GM10266 (cell line): Measurements from ENCODE around the gene GPRIN3.

Source experiments
- DNase-seq: peaks from one replicate; pipeline ENCODE4 v3.0.0; 2012; ENCODE audit errors: extremely low spot score
- CTCF ChIP-seq: IDR thresholded peaks from 2 replicates; pipeline ENCODE4 v1.5.1; 2012; ENCODE audit warnings: mild to moderate bottlenecking, low read depth; ENCODE audit not compliant: control insufficient read depth, insufficient read depth; ENCODE audit errors: missing control alignments

The GPRIN3 gene

DNA sequence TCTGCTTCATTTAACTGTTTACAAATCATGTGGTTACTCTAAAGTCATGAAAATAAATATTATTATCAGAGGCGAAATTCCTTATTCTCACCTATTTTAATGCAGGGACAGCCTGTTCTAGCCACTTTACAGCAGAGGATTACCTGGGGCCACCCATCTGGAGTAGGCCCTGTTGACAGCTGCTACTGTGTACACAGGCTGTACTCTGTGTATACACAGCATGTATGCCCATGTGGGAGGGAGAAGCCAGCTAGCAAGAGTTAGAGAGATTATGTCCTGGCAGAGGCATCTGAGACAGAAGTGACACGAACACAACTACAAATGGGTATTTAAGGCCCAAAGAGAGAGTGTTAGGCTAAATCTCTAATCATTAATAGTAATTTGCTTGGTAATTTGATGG, 62.1 kb downstream of the GPRIN3 start:
- no peak for DNase-seq
- TF ChIP-seq CTCF, result no peak

- no peak for TF ChIP-seq CTCF
- DNase-seq, result no peak
These were observed 63.8 kb downstream of the GPRIN3 start for GRCh38 chr4:89243733-89244252.

GRCh38 chr4:89242864-89243732, 64.5 kb downstream of the GPRIN3 start:
- no peak for TF ChIP-seq CTCF

GRCh38 chr4:89242216-89242615, 65.4 kb downstream of the GPRIN3 start:
- no peak for TF ChIP-seq CTCF
- DNase-seq, result no peak

More at GRCh38 chr4:89242864-89243732, 64.5 kb downstream of the GPRIN3 start:
- DNase-seq, result no peak

DNA sequence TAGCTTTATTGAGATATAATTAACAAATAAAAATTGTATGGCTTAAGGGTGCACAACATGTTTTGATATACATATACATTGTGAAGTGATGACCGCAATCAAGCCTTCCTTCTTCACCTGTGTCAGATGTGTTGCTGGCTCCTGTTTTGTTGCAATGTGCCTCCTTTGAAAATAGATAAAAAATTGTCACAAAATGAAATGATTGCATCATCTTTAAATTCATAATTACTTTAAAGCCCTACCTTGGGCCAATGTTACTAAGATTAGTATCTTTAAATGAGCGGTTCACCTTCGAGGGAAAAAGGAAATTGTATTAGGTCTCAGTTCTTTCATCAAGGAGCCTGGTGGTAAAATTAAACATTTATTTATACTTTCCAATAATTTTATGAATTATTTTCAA, 77.3 kb downstream of the GPRIN3 start:
- no peak for TF ChIP-seq CTCF

DNA sequence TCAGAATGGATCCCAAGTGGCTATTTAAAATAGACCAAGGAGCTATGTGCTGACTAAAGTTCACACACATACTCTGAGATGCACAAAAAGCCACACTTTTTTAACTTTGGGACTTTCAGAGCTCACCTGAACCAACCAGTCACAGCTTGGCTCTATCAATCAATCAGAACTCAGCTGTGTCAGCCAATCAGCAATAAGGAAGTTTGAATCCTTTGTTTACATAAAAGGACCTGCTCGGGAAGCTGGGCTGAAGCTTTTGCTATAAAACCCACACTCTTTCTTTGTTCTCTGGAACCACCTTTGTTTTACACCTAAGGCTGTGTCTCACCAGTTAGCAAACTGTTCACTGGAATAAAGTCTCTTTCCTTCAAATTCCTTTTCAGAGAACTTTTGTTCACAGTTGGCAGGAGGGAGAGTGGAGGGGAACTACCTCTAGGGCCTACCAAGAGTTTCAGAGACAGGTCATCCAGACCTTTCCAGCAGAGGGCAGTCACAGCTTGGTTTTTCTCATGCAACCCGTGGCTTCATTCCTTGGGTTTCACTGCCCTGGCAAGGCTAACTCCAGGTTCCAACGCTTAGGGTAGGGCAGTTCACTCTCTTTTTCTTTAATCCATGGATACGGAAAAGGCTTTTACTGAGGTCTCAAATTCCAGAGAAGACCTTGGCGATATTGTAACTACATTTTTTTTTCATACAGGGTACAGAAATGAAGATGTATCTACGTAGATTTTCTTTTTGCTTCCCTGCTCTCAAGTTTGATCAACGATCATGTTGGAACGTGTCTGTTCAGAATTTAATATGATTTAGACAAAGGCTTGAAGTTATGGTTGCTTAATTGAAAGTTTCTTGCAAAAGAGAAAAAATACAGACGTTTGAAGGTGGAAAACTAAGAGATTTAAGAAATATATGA, 80.7 kb downstream of the GPRIN3 start:
- TF ChIP-seq CTCF, result peak; percentile 82
- DNase-seq, result peak; percentile 46

More for the DNA sequence above, 77.3 kb downstream of the GPRIN3 start:
- DNase-seq, result no peak
